SK-N-SH treated with all-trans-retinoic acid at 6 μM for 48 hours (cell line): ENCODE results near the gene PIBF1.

Source experiments
- ATAC-seq: fragments of 200-7000 bp; cut with Tn5 transposase; 3 replicates; pipeline ENCODE4 v1.9.1; 2020; ENCODE audit warnings: mild to moderate bottlenecking, moderate library complexity
- ARNTL ChIP-seq: fragments of 450-650 bp; formaldehyde crosslinking; IDR thresholded peaks from 2 replicates; pipeline ENCODE4 v1.5.0; 2020; ENCODE audit warnings: low read depth, mild to moderate bottlenecking, moderate library complexity, borderline replicate concordance
- BACH2 ChIP-seq: fragments of 250-450 bp; sonication (Bioruptor Pico); IDR thresholded peaks from 2 replicates; pipeline ENCODE4 v1.9.0; 2021; ENCODE audit warnings: mild to moderate bottlenecking, borderline replicate concordance
- CSDC2 ChIP-seq: fragments of 250-450 bp; sonication (Bioruptor Pico); IDR thresholded peaks from 2 replicates; pipeline ENCODE4 v1.5.0; 2020; ENCODE audit warnings: mild to moderate bottlenecking, moderate library complexity
- CSRNP3 ChIP-seq: fragments of 250-450 bp; sonication (Bioruptor Pico); IDR thresholded peaks from 2 replicates; pipeline ENCODE4 v1.5.1; 2021; ENCODE audit warnings: mild to moderate bottlenecking, moderate library complexity
- ESRRG ChIP-seq: fragments of 250-450 bp; sonication (Bioruptor Pico); IDR thresholded peaks from 2 replicates; pipeline ENCODE4 v1.6.1; 2021; ENCODE audit warnings: mild to moderate bottlenecking
- GLIS3 ChIP-seq: fragments of 250-450 bp; sonication (Bioruptor Pico); IDR thresholded peaks from 2 replicates; pipeline ENCODE4 v1.5.0; 2020; ENCODE audit warnings: mild to moderate bottlenecking, moderate library complexity
- ISL1 ChIP-seq: fragments of 250-450 bp; sonication (Bioruptor Pico); IDR thresholded peaks from 2 replicates; pipeline ENCODE4 v2.1.2; 2022; ENCODE audit warnings: mild to moderate bottlenecking, moderate library complexity
- PATZ1 ChIP-seq: fragments of 250-450 bp; sonication (Bioruptor Pico); IDR thresholded peaks from 2 replicates; pipeline ENCODE4 v1.8.0; 2020; ENCODE audit warnings: mild to moderate bottlenecking, moderate library complexity, borderline replicate concordance
- POU6F1 ChIP-seq: fragments of 250-450 bp; sonication (Bioruptor Pico); IDR thresholded peaks from 2 replicates; pipeline ENCODE4 v1.8.0; 2021; ENCODE audit warnings: low read depth, mild to moderate bottlenecking, moderate library complexity, borderline replicate concordance
- PPARA ChIP-seq: fragments of 250-450 bp; sonication (Bioruptor Pico); IDR thresholded peaks from 2 replicates; pipeline ENCODE4 v1.5.0; 2020; ENCODE audit warnings: mild to moderate bottlenecking, borderline replicate concordance
- RARB ChIP-seq: fragments of 250-450 bp; sonication (Bioruptor Pico); IDR thresholded peaks from 2 replicates; pipeline ENCODE4 v1.8.0; 2021; ENCODE audit warnings: mild to moderate bottlenecking, moderate library complexity
- SNAI2 ChIP-seq: fragments of 250-450 bp; sonication (Bioruptor Pico); IDR thresholded peaks from 2 replicates; pipeline ENCODE4 v1.5.0; 2020; ENCODE audit warnings: mild to moderate bottlenecking, moderate library complexity
- TCF4 ChIP-seq: fragments of 250-450 bp; sonication (Bioruptor Pico); IDR thresholded peaks from 2 replicates; pipeline ENCODE4 v1.8.0; 2021; ENCODE audit warnings: mild to moderate bottlenecking, moderate library complexity, borderline replicate concordance
- TSHZ2 ChIP-seq: fragments of 250-450 bp; sonication (Bioruptor Pico); IDR thresholded peaks from 2 replicates; pipeline ENCODE4 v1.5.0; 2020; ENCODE audit warnings: mild to moderate bottlenecking, moderate library complexity
- ZC3H10 ChIP-seq: fragments of 250-450 bp; sonication (Bioruptor Pico); IDR thresholded peaks from 2 replicates; pipeline ENCODE4 v1.5.1; 2021; ENCODE audit warnings: mild to moderate bottlenecking, moderate library complexity
- ZFP3 ChIP-seq: fragments of 250-450 bp; sonication (Bioruptor Pico); IDR thresholded peaks from 2 replicates; pipeline ENCODE4 v1.5.0; 2020; ENCODE audit warnings: mild to moderate bottlenecking, moderate library complexity
- ZNF565 ChIP-seq: fragments of 450-650 bp; formaldehyde crosslinking; conservative IDR thresholded peaks from 2 replicates; pipeline ENCODE4 v1.5.0; 2020; ENCODE audit warnings: low read depth, mild to moderate bottlenecking, moderate library complexity
- ZNF70 ChIP-seq: fragments of 450-650 bp; formaldehyde crosslinking; IDR thresholded peaks from 2 replicates; pipeline ENCODE4 v1.5.0; 2020; ENCODE audit warnings: mild to moderate bottlenecking, moderate library complexity

The PIBF1 gene

GRCh38 chr13:72781451-72782439 lies at the start of gene PIBF1, which contains the start of gene DIS3:
Gene PIBF1 (plus strand): TSS chr13:72782133. CDS start chr13:72783470, 1,337 bp downstream.
Gene DIS3 (minus strand): TSS chr13:72781900. CDS start chr13:72781832, 68 bp downstream.
- ATAC-seq, result peak; percentile 98

GRCh38 chr13:72737033-72737432 lies 44.9 kb upstream of the PIBF1 start:
- ATAC-seq, result no peak
- TF ChIP-seq ZNF70 (CRISPR knock-in tag) (no peak), ESRRG (CRISPR knock-in tag) (no peak), POU6F1 (no peak), SNAI2 (CRISPR knock-in tag) (no peak), ARNTL (CRISPR knock-in tag) (no peak), TCF4 (CRISPR knock-in tag) (no peak), CSRNP3 (CRISPR knock-in tag) (no peak), TSHZ2 (CRISPR knock-in tag) (no peak), PPARA (CRISPR knock-in tag) (no peak)

More at GRCh38 chr13:72781451-72782439, at the start of gene PIBF1, which contains the start of gene DIS3:
- no peak for TF ChIP-seq ESRRG (CRISPR knock-in tag)
- TF ChIP-seq, all 23 proteins: peak for 0

GRCh38 chr13:72740015-72740414 lies 41.9 kb upstream of the PIBF1 start:
- ATAC-seq, result peak; percentile 33; the same call in 2 of the 3 replicates
- TF ChIP-seq BACH2 (CRISPR knock-in tag) (no peak), ZNF70 (CRISPR knock-in tag) (no peak), SNAI2 (CRISPR knock-in tag) (no peak), ZFP3 (CRISPR knock-in tag) (no peak), TCF4 (CRISPR knock-in tag) (no peak), ARNTL (CRISPR knock-in tag) (no peak)

- ATAC-seq, result no peak
- no peak for TF ChIP-seq ESRRG (CRISPR knock-in tag)
- TF ChIP-seq CSRNP3 (CRISPR knock-in tag), result no peak
- TF ChIP-seq PATZ1 (CRISPR knock-in tag), result no peak
- TF ChIP-seq RARB, result no peak
- TF ChIP-seq ZC3H10, result no peak
- no peak for TF ChIP-seq ZNF70 (CRISPR knock-in tag)
- no peak for TF ChIP-seq GLIS3 (CRISPR knock-in tag)
- no peak for TF ChIP-seq ISL1 (CRISPR knock-in tag)
- TF ChIP-seq ZNF565, result no peak
- no peak for TF ChIP-seq POU6F1
- TF ChIP-seq TSHZ2 (CRISPR knock-in tag), result no peak
- no peak for TF ChIP-seq CSDC2 (CRISPR knock-in tag)
- no peak for TF ChIP-seq ZFP3 (CRISPR knock-in tag)
- no peak for TF ChIP-seq PPARA (CRISPR knock-in tag)
- TF ChIP-seq ARNTL (CRISPR knock-in tag), result no peak
These were observed 36.7 kb upstream of the PIBF1 start for GRCh38 chr13:72745260-72745659.
